ENCODE data around the gene ALAD. TPM values are rescaled to one million over a fixed set of nuclear protein-coding genes. Genes with fewer than 3 reads are reported as not detected.

Gene ALAD
- total and polyA plus RNA-seq, 2 of the 13 experiments (the other 11 are each of a cell fraction or from before 2014, with no cell fraction given), result 21.8 to 30.1 TPM

DNA sequence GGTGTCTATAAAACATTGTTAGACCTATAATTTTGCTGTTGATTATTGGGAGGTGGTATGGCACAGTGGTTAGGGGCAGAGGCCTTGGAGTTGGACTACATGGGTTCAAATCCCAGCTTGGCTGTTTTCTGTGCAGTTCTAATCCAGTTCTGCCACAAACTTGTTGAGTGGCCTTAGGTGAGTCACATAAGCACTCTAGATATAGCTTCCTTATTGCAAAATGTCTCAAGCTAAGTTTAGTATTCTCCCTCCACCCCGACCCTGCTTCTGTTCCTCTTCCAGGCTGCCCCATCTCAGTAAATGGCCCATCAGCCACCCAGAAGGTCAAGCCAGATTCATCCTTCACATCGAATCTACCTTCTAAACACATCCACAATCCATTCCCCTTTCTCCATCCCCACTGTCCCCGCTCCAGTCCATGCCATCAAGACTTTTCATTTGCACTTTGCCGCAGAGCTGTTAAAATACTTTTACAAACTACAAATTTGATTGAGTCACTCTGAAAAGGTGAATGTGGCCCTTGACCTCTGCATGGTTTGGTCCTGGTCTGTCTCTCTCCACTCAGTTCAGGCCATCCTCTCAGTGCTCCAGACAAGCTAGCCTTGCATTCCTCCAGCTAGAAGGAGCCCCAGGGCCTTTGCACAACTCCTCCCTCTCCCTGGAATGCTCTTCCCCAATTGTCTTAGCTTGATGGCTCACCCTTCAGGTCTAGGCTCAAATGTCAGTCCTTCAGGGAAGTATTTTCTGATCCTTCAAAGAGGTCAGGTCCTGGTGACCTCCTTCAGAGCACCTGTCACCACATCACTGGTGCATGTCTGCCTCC, 14.3 kb downstream of the ALAD start (continued):
- TF ChIP-seq FOSL1 (CRISPR knock-in tag; IDR thresholded peaks at IDR 0.05; ENCODE audit: borderline replicate concordance), result no peak
- TF ChIP-seq ESRRA (CRISPR knock-in tag; IDR thresholded peaks at IDR 0.05; ENCODE audit: low read depth), result no peak
- TF ChIP-seq SCMH1 (CRISPR knock-in tag; IDR thresholded peaks at IDR 0.05; ENCODE audit: borderline replicate concordance), result no peak
- 0 out of 2 replicates have a peak, but pooled peaks have one; percentile 12 for TF ChIP-seq FOXC1 (CRISPR knock-in tag; IDR thresholded peaks at IDR 0.05; ENCODE audit: borderline replicate concordance)
- TF ChIP-seq, protein P1, sequence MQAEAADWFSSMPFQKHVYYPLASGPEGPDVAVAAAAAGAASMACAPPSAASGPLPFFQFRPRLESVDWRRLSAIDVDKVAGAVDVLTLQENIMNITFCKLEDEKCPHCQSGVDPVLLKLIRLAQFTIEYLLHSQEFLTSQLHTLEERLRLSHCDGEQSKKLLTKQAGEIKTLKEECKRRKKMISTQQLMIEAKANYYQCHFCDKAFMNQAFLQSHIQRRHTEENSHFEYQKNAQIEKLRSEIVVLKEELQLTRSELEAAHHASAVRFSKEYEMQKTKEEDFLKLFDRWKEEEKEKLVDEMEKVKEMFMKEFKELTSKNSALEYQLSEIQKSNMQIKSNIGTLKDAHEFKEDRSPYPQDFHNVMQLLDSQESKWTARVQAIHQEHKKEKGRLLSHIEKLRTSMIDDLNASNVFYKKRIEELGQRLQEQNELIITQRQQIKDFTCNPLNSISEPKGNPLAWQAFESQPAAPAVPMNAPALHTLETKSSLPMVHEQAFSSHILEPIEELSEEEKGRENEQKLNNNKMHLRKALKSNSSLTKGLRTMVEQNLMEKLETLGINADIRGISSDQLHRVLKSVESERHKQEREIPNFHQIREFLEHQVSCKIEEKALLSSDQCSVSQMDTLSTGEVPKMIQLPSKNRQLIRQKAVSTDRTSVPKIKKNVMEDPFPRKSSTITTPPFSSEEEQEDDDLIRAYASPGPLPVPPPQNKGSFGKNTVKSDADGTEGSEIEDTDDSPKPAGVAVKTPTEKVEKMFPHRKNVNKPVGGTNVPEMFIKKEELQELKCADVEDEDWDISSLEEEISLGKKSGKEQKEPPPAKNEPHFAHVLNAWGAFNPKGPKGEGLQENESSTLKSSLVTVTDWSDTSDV (CRISPR knock-in tag; IDR thresholded peaks at IDR 0.05), result no peak
- TF ChIP-seq, protein P2, sequence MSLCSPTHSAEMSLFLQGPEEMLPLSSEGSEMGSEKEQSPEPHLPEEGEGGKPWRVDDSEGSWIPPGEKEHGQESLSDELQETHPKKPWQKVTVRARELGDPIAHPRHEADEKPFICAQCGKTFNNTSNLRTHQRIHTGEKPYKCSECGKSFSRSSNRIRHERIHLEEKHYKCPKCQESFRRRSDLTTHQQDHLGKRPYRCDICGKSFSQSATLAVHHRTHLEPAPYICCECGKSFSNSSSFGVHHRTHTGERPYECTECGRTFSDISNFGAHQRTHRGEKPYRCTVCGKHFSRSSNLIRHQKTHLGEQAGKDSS (CRISPR knock-in tag; IDR thresholded peaks at IDR 0.05; ENCODE audit: borderline replicate concordance, low read depth), result 0 out of 2 replicates have a peak, but pooled peaks have one; percentile 64
- TF ChIP-seq ZSCAN30 (CRISPR knock-in tag; IDR thresholded peaks at IDR 0.05), result no peak
- TF ChIP-seq PAXIP1 (CRISPR knock-in tag; conservative IDR thresholded peaks at IDR 0.05), result no peak
- TF ChIP-seq KDM1A (CRISPR knock-in tag; IDR thresholded peaks at IDR 0.05), result 0 out of 2 replicates have a peak, but pooled peaks have one; percentile 52
- no peak for TF ChIP-seq USF2 (IDR thresholded peaks at IDR 0.05; ENCODE audit: low read depth, low read length)
- no peak for TF ChIP-seq USF2 (CRISPR knock-in tag; IDR thresholded peaks at IDR 0.05; ENCODE audit: borderline replicate concordance)
- peak; percentile 19; the same call in 1 of the 2 replicates for TF ChIP-seq SP4 (CRISPR knock-in tag; IDR thresholded peaks at IDR 0.05)
- TF ChIP-seq FOXP1 (IDR thresholded peaks at IDR 0.05), result no peak
- no peak for TF ChIP-seq FOXP1 (CRISPR knock-in tag; IDR thresholded peaks at IDR 0.05)
- no peak for TF ChIP-seq ZNF441 (CRISPR knock-in tag; IDR thresholded peaks at IDR 0.05; ENCODE audit: borderline replicate concordance)
- TF ChIP-seq PREB (CRISPR knock-in tag; IDR thresholded peaks at IDR 0.05), result no peak
- no peak for TF ChIP-seq PHF8 (CRISPR knock-in tag; IDR thresholded peaks at IDR 0.05)
- 0 out of 2 replicates have a peak, but pooled peaks have one; percentile 49 for TF ChIP-seq ZNF776 (CRISPR knock-in tag; IDR thresholded peaks at IDR 0.05)
- TF ChIP-seq HDAC1 (CRISPR knock-in tag; IDR thresholded peaks at IDR 0.05), result 0 out of 2 replicates have a peak, but pooled peaks have one; percentile 14

Data from HepG2 (cell line).